ENCODE data around the gene DERA. TPM values are rescaled to one million over a fixed set of nuclear protein-coding genes. Genes with fewer than 3 reads are reported as not detected.

DERA gene
- total RNA-seq, 1 donor from 2014 or later, result 21.4 TPM

- no peak for DNase-seq (ENCODE audit: extremely low spot score in 2 of 2)
- no peaks in the 10 kb centered on the region for H3K9me3 ChIP-seq
- H3K4me1 ChIP-seq, result peaks cover 47% of the 10 kb centered on the region
- TF ChIP-seq CTCF (IDR thresholded peaks at IDR 0.05), result no peak
- no peak overlapping the region for H3K4me3 ChIP-seq
- H3K27me3 ChIP-seq, result no peaks in the 10 kb centered on the region
- intact Hi-C loops (cut with DNase I), result no loop called here
- peaks cover 0 to 13% of the 10 kb centered on the region in 2 donors for H3K36me3 ChIP-seq
- no peak overlapping the region for H3K27ac ChIP-seq
Measured at GRCh38 chr12:15887043-15887817, 23.9 kb upstream of the DERA start.

- H3K27me3 ChIP-seq, result no peaks in the 10 kb centered on the region
- H3K4me1 ChIP-seq, result no peaks in the 10 kb centered on the region
- no peaks in the 10 kb centered on the region for H3K9me3 ChIP-seq
- no peak overlapping the region for H3K4me3 ChIP-seq
- no peak for DNase-seq (ENCODE audit: extremely low spot score in 2 of 2)
- intact Hi-C loops (cut with DNase I), result no loop called here
- TF ChIP-seq CTCF (IDR thresholded peaks at IDR 0.05), result no peak
- TF ChIP-seq POLR2A (IDR thresholded peaks at IDR 0.05), result no peak
- no peak for TF ChIP-seq POLR2AphosphoS5 (IDR thresholded peaks at IDR 0.05; ENCODE audit: insufficient read depth in 1 of 2, low read depth in 1 of 2)
- H3K27ac ChIP-seq, result no peak overlapping the region
- H3K36me3 ChIP-seq, result peaks cover 0 to 33% of the 10 kb centered on the region in 2 donors
Measured at GRCh38 chr12:15892645-15893259, 18.4 kb upstream of the DERA start.

DNA sequence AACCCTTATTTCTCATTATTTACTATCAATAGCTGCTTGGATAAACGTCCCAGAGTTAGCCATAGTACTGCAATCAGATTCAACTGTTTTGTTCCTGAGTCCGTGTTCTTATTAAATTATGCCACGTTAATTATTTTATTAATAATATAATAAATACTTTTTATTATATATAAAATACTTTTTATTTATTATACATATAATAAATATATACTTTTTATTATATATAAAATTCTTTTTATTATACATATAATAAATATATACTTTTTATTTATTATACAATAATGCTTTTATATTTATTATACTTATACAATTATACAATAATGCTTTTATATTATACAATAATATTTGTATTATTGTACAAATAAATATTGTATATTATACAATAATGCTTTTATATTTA lies 17.9 kb upstream of the DERA start:
- no peaks in the 10 kb centered on the region for H3K27me3 ChIP-seq
- H3K4me3 ChIP-seq, result no peak overlapping the region
- TF ChIP-seq POLR2A (IDR thresholded peaks at IDR 0.05) (no peak), POLR2AphosphoS5 (IDR thresholded peaks at IDR 0.05; ENCODE audit: insufficient read depth in 1 of 2, low read depth in 1 of 2) (no peak), CTCF (IDR thresholded peaks at IDR 0.05) (no peak)
- no peak for DNase-seq (ENCODE audit: extremely low spot score in 2 of 2)
- no peaks in the 10 kb centered on the region for H3K9me3 ChIP-seq
- peaks cover 0 to 33% of the 10 kb centered on the region in 2 donors for H3K36me3 ChIP-seq
- no peak overlapping the region for H3K27ac ChIP-seq
- intact Hi-C loops (cut with DNase I), result no loop called here
- no peaks in the 10 kb centered on the region for H3K4me1 ChIP-seq

DNA sequence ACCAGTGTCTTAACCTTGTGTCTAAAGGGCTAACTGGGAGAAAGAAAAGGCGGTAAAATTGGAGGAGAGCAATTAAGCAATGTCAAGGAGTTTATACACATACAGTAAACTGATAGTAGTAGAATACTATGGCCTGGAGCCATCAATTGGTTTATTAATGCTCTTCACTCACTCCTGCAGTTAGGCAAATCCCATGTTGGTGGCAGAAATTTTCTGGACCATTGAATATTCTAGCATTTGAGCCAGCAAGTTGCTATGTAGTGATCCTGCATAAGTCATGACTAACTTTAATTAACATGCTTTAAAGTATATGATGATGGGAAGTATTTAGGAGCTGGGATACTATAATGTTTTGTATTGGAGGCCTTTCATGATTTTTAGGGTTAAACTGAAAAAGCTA lies 14.3 kb upstream of the DERA start:
- DNase-seq (ENCODE audit: extremely low spot score in 2 of 2), result no peak
- no peak overlapping the region for H3K27ac ChIP-seq
- H3K27me3 ChIP-seq, result no peaks in the 10 kb centered on the region
- no peaks in the 10 kb centered on the region for H3K4me1 ChIP-seq
- no peak for TF ChIP-seq POLR2AphosphoS5 (IDR thresholded peaks at IDR 0.05; ENCODE audit: insufficient read depth in 1 of 2, low read depth in 1 of 2)
- no peak for TF ChIP-seq POLR2A (IDR thresholded peaks at IDR 0.05)
- TF ChIP-seq CTCF (IDR thresholded peaks at IDR 0.05), result no peak
- no peak overlapping the region for H3K4me3 ChIP-seq
- H3K36me3 ChIP-seq, result peaks cover 0 to 39% of the 10 kb centered on the region in 2 donors
- intact Hi-C loops (cut with DNase I), result no loop called here
- no peaks in the 10 kb centered on the region for H3K9me3 ChIP-seq

- no peak for DNase-seq (ENCODE audit: extremely low spot score in 2 of 2)
- Histone ChIP-seq H3K4me1 (no peaks in the 10 kb centered on the region), H3K27me3 (no peaks in the 10 kb centered on the region), H3K36me3 (peaks cover 0 to 45% of the 10 kb centered on the region in 2 donors), H3K9me3 (no peaks in the 10 kb centered on the region), H3K4me3 (no peak overlapping the region), H3K27ac (no peak overlapping the region)
- no peak for TF ChIP-seq POLR2A (IDR thresholded peaks at IDR 0.05)
- no peak for TF ChIP-seq CTCF (IDR thresholded peaks at IDR 0.05)
- no peak for TF ChIP-seq POLR2AphosphoS5 (IDR thresholded peaks at IDR 0.05; ENCODE audit: insufficient read depth in 1 of 2, low read depth in 1 of 2)
- intact Hi-C loops (cut with DNase I), result no loop called here
Measured at GRCh38 chr12:15897433-15897832, 13.7 kb upstream of the DERA start.

All from vagina (tissue), 2 donors.